PC-3 (cell line): ENCODE results near the gene ITM2C. TPM values are rescaled to one million over a fixed set of nuclear protein-coding genes. Genes with fewer than 3 reads are reported as not detected.

Source experiments
- ATAC-seq: fragments of 200-7000 bp; cut with Tn5 transposase; 2 replicates; pipeline ENCODE4 v1.9.1; 2020; ENCODE audit warnings: mild to moderate bottlenecking, moderate library complexity
- BruUV-seq: library from RNA; stranded (reverse); fragments of 400-500 nt; replicated peaks from 2 replicates; lab custom pipeline; 2021; lab: Mats Ljungman, UMichigan
- CTCF ChIA-PET: fragments of 300-600 bp; sonication (Branson Sonifier 250); formaldehyde crosslinking; loops from one replicate; lab custom pipeline; 2022; ENCODE audit warnings: antibody characterized with exemption; lab: Charles Lee
- POLR2A ChIA-PET: fragments of 300-600 bp; sonication (Branson Sonifier 250); formaldehyde crosslinking; loops from one replicate; lab custom pipeline; 2022; ENCODE audit warnings: antibody characterized with exemption; ENCODE audit not compliant: unreplicated experiment; lab: Charles Lee
- DNase-seq: peaks from one replicate; pipeline ENCODE4 v3.0.0-alpha.2; 2015
- H2AFZ ChIP-seq: fragments of 300-600 bp; sonication (generic); 2 replicates; pipeline ENCODE4 v1.6.0; 2016; ENCODE audit warnings: antibody characterized with exemption, low read length
- H3F3A ChIP-seq: fragments of 300-600 bp; sonication (generic); one replicate; pipeline ENCODE4 v1.6.0; 2017; ENCODE audit warnings: antibody characterized with exemption, low read length, control low read depth, mild to moderate bottlenecking; ENCODE audit not compliant: unreplicated experiment
- H3K27ac ChIP-seq: fragments of 300-600 bp; sonication (generic); 2 replicates; pipeline ENCODE4 v1.5.1; 2016; ENCODE audit warnings: mild to moderate bottlenecking, low read length
- H3K27me3 ChIP-seq: fragments of 300-600 bp; sonication (generic); 2 replicates; pipeline ENCODE4 v1.6.1; 2016; ENCODE audit warnings: low read length, mixed read lengths
- H3K36me3 ChIP-seq: fragments of 300-600 bp; sonication (generic); 2 replicates; pipeline ENCODE4 v1.6.1; 2016; ENCODE audit warnings: low read depth, mixed run types, low read length, mixed read lengths
- H3K4me1 ChIP-seq: fragments of 300-600 bp; sonication (generic); 2 replicates; pipeline ENCODE4 v1.5.1; 2016; ENCODE audit warnings: low read length; ENCODE audit not compliant: insufficient read depth
- H3K4me2 ChIP-seq: fragments of 300-600 bp; sonication (generic); 2 replicates; pipeline ENCODE4 v1.6.0; 2016; ENCODE audit warnings: low read length
- H3K4me3 ChIP-seq: fragments of 300-600 bp; sonication (generic); 2 replicates; pipeline ENCODE4 v1.5.1; 2016; ENCODE audit warnings: mild to moderate bottlenecking, low read length, mixed read lengths
- H3K79me2 ChIP-seq: fragments of 300-600 bp; sonication (generic); 2 replicates; pipeline ENCODE4 v1.6.1; 2017; ENCODE audit warnings: low read length, mixed read lengths
- H3K9ac ChIP-seq: fragments of 300-600 bp; sonication (generic); 2 replicates; pipeline ENCODE4 v1.6.0; 2016; ENCODE audit warnings: mild to moderate bottlenecking, low read length
- H3K9me2 ChIP-seq: fragments of 300-600 bp; sonication (generic); replicated peaks from 2 replicates; pipeline ENCODE4 v1.6.1; 2016; ENCODE audit warnings: mixed run types, low read length, mixed read lengths
- H3K9me3 ChIP-seq: fragments of 300-600 bp; sonication (generic); 2 replicates; pipeline ENCODE4 v1.6.1; 2016; ENCODE audit warnings: low read length, mixed read lengths
- H4K20me1 ChIP-seq: fragments of 300-600 bp; sonication (generic); 2 replicates; pipeline ENCODE4 v1.6.1; 2016; ENCODE audit warnings: low read length, mixed read lengths
- EZH2 ChIP-seq: fragments of 300-600 bp; sonication (generic); IDR thresholded peaks from one replicate; pipeline ENCODE4 v1.6.1; 2017; ENCODE audit warnings: antibody characterized with exemption, mild to moderate bottlenecking, low read length; ENCODE audit not compliant: unreplicated experiment
- EZH2phosphoT487 ChIP-seq: fragments of 300-600 bp; sonication (generic); IDR thresholded peaks from 2 replicates; pipeline ENCODE4 v1.6.1; 2018; ENCODE audit warnings: mild to moderate bottlenecking, antibody characterized with exemption, low read length, borderline replicate concordance
- intact Hi-C: fragments of 100-400 bp; cut with micrococcal nuclease; formaldehyde crosslinking; loops from 2 replicates; pipeline ENCODE4 v1.9.0; 2023
- total RNA-seq: library from RNA; depleted of rRNA; stranded (reverse); fragments of >200 nt; gene quantifications from 2 replicates; pipeline ENCODE4 v1.2.3, GENCODE V29; 2014; rRNA removed
- TF ChIP-seq, protein P1 (sequence below): fragments of 300-600 bp; sonication (generic); conservative IDR thresholded peaks from 2 replicates; pipeline ENCODE4 v1.5.1; 2017; ENCODE audit warnings: antibody characterized with exemption, low read depth, mild to moderate bottlenecking, low read length

Gene ITM2C
- total RNA-seq, 1 experiment from 2014 or later = 111 TPM

DNA sequence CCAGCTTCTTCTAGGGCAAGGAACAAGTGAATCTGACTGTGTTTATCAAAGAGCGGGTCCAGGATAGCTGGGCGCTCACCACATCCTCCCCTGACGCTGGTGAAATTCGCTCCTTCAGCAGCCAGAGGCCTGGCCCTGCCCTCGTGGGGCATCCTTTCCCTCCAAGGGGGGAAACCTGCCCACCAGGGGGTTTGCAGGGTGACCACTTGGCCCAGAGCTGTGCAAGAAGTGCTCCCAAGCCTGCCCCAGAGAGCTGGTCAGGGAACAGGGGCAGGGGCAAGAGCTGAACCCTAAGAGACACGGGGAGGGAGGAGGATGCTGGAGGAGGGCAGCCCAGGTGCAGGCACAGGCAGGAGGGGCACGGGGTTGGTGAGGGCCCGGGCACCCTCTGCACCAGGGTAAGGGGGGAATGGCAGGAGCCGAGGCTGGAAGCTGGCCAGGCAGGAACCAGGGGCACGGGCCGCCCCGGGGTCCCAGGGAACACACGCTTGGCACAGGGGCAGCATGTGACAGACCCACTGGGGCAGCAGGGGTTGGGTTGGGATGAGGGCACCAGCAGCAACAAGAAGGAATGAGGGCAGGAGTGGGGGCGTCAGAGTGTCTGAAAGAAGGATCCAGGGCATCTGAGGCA lies 63.1 kb downstream of the ITM2C start:
- H3K27me3 ChIP-seq = no peaks in the 10 kb centered on the region
- no TSS peak for BruUV-seq
- no peaks in the 10 kb centered on the region for H3K36me3 ChIP-seq
- H3K9me3 ChIP-seq = no peaks in the 10 kb centered on the region
- intact Hi-C loops = no loop called here
- TF ChIP-seq EZH2phosphoT487 (no peak), EZH2 (no peak)
- TF ChIP-seq, protein P1, sequence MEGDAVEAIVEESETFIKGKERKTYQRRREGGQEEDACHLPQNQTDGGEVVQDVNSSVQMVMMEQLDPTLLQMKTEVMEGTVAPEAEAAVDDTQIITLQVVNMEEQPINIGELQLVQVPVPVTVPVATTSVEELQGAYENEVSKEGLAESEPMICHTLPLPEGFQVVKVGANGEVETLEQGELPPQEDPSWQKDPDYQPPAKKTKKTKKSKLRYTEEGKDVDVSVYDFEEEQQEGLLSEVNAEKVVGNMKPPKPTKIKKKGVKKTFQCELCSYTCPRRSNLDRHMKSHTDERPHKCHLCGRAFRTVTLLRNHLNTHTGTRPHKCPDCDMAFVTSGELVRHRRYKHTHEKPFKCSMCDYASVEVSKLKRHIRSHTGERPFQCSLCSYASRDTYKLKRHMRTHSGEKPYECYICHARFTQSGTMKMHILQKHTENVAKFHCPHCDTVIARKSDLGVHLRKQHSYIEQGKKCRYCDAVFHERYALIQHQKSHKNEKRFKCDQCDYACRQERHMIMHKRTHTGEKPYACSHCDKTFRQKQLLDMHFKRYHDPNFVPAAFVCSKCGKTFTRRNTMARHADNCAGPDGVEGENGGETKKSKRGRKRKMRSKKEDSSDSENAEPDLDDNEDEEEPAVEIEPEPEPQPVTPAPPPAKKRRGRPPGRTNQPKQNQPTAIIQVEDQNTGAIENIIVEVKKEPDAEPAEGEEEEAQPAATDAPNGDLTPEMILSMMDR = no peak
- no peaks in the 10 kb centered on the region for H4K20me1 ChIP-seq
- H3F3A ChIP-seq = no peaks in the 10 kb centered on the region
- no peaks in the 10 kb centered on the region for H3K9me2 ChIP-seq
- H3K4me3 ChIP-seq = no peak overlapping the region
- H3K4me2 ChIP-seq = no peak overlapping the region
- POLR2A ChIA-PET = no interaction called here
- H3K4me1 ChIP-seq = no peaks in the 10 kb centered on the region
- DNase-seq (no peak), ATAC-seq (no peak)
- H3K79me2 ChIP-seq = no peaks in the 10 kb centered on the region
- H2AFZ ChIP-seq = no peak overlapping the region
- no peak overlapping the region for H3K27ac ChIP-seq
- no peak overlapping the region for H3K9ac ChIP-seq
- CTCF ChIA-PET = no interaction called here

Other genes with a start within 250 kb of the ITM2C start
- gene CAB39, start 152.1 kb upstream of the ITM2C start, total RNA-seq = 52.5 and 59.6 TPM in 2 replicates
- 0.07 and 0.81 TPM in 2 replicates for gene GPR55, start 60.3 kb downstream of the ITM2C start, total RNA-seq
- not detected in 2 replicates for gene SPATA3, start 131.2 kb downstream of the ITM2C start, total RNA-seq
- 0.40 and 4.3 TPM in 2 replicates for gene C2orf72, start 172.6 kb downstream of the ITM2C start, total RNA-seq
- 154 and 208 TPM in 2 replicates for gene PSMD1, start 191.9 kb downstream of the ITM2C start, total RNA-seq